Right lobe of liver (tissue), 4 donors: Measurements from ENCODE around the gene VILL.

ENCODE experiments used
- CTCF ChIP-seq, 4 donors: fragments of 200-600 bp in 3 of 4; fragments of 450-650 bp in 1 of 4; IDR thresholded peaks; one replicate each; pipeline versions ENCODE4 v1.5.1 to v1.8.0; 2016 to 2022; ENCODE audit warnings: antibody characterized with exemption in 4 of 4, mild to moderate bottlenecking in 2 of 4
- POLR2A ChIP-seq: fragments of 450-650 bp; IDR thresholded peaks from one replicate; pipeline ENCODE4 v1.6.1; 2017; ENCODE audit warnings: antibody characterized with exemption, mild to moderate bottlenecking
- donor health status: DM: no; HTN: no; CAD: no.
- donor health status: DM: no; HTN: no; CAD: no.
- donor health status: DM: no; HTN: yes; CAD: no.

DNA sequence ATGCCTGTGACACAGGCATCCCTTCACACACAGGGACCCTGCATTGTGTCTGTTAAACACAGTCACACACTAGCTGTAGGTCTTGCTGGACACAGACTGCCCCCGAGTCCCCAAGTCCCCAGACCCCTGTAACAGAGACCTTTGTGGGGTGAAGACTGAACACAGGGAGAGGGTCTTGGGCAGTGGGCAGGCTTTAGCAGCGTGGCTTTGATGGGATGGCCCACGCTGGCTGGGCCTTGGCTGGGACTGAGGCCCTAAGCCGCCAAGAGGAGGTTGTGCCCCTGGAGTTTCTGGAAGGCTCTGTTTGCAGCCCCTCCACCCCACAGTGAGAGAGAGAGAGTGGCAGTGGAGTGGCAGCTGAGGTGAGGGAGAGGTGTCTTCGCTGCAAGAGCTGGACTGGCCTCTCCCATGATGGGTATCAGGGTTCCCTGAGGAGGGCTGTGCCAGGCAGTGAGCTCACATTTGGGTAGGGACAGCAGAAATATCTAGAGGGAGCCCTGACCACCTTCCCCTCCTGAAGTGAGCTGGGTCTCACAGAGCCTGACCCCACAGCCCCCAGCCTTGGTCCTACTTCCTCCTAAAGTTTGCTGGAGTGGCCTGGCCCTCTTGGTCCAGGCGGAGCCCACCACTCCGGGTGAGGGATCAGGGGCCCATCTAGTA, 635 bp upstream of the VILL start:
- no peak for TF ChIP-seq CTCF (IDR thresholded peaks at IDR 0.05)
- TF ChIP-seq POLR2A, result no peak
